ENCODE results near the gene CELF1.

GRCh38 chr11:47571357-47571729 is 18.4 kb upstream of the CELF1 start:
- TF ChIP-seq POLR2AphosphoS5 (IDR thresholded peaks at IDR 0.05) (no peak), CTCF (IDR thresholded peaks at IDR 0.05) (no peak), POLR2A (IDR thresholded peaks at IDR 0.05) (no peak), EP300 (IDR thresholded peaks at IDR 0.05) (no peak)
